ENCODE measurements around the gene RUNX3. TPM values are rescaled to one million over a fixed set of nuclear protein-coding genes. Genes with fewer than 3 reads are reported as not detected.

Gene RUNX3
- polyA plus RNA-seq, 1 donor (not counting 4 experiments of a cell fraction or from before 2014, with no cell fraction given), result not detected

GRCh38 chr1:24903955-24904730 is 25.9 kb downstream of the RUNX3 start:
- dilution Hi-C loops (cut with MboI; ENCODE audit: extremely low pct_ligation_motif_present, low sequenced_read_pairs), result no loop called here
- peaks cover 7% of the 10 kb centered on the region for H3K27me3 ChIP-seq (ENCODE audit: control insufficient read depth, extremely low read depth, insufficient read depth, low read length)

GRCh38 chr1:24903560-24903954 is 26.5 kb downstream of the RUNX3 start:
- TF ChIP-seq CTCF (optimal IDR thresholded peaks at IDR 0.05 in 1 of 3, IDR thresholded peaks at IDR 0.05 in 1 of 3, conservative IDR thresholded peaks at IDR 0.05 in 1 of 3; ENCODE audit: extremely low read depth in 1 of 3, insufficient read depth in 2 of 3, low read length in 3 of 3) (no peak), EZH2 (IDR thresholded peaks at IDR 0.05; ENCODE audit: low read length) (no peak)
- Histone ChIP-seq H3K9me1 (ENCODE audit: control insufficient read depth, extremely low read depth, insufficient read depth, low read length) (no peaks in the 10 kb centered on the region), H3K36me3 (ENCODE audit: control insufficient read depth in 2 of 2, extremely low read depth in 1 of 2, insufficient read depth in 2 of 2, low read length in 2 of 2) (no peaks in the 10 kb centered on the region), H3K27me3 (ENCODE audit: control insufficient read depth, extremely low read depth, insufficient read depth, low read length) (peaks cover 12% of the 10 kb centered on the region), H3K79me2 (ENCODE audit: control insufficient read depth, insufficient read depth, low read length) (no peaks in the 10 kb centered on the region), H3K4me2 (ENCODE audit: control insufficient read depth, extremely low read depth, insufficient read depth, low read depth, low read length) (no peak overlapping the region), H3K9ac (ENCODE audit: control insufficient read depth, extremely low read depth, insufficient read depth, low read length) (no peak overlapping the region), H3K4me3 (ENCODE audit: control insufficient read depth in 2 of 3, extremely low read depth in 1 of 3, insufficient read depth in 2 of 3, low read depth in 1 of 3, low read length in 3 of 3) (no peak overlapping the region), H2AFZ (ENCODE audit: control insufficient read depth, low read length) (no peak overlapping the region), H3K4me1 (ENCODE audit: control insufficient read depth, extremely low read depth, insufficient read depth, low read length) (no peaks in the 10 kb centered on the region), H3K9me3 (ENCODE audit: control insufficient read depth, low read depth, low read length) (no peaks in the 10 kb centered on the region), H3K27ac (ENCODE audit: control insufficient read depth, insufficient read depth, low read length) (no peak overlapping the region), H4K20me1 (ENCODE audit: control insufficient read depth, extremely low read depth, insufficient read depth, low read length) (no peaks in the 10 kb centered on the region)
- no peak for DNase-seq (ENCODE audit: low read depth, low spot score)
- dilution Hi-C loops (cut with MboI; ENCODE audit: extremely low pct_ligation_motif_present, low sequenced_read_pairs), result no loop called here
- no peak for FAIRE-seq

More at GRCh38 chr1:24903955-24904730, 25.9 kb downstream of the RUNX3 start:
- no peaks in the 10 kb centered on the region for H3K4me1 ChIP-seq (ENCODE audit: control insufficient read depth, extremely low read depth, insufficient read depth, low read length)
- no peaks in the 10 kb centered on the region for H4K20me1 ChIP-seq (ENCODE audit: control insufficient read depth, extremely low read depth, insufficient read depth, low read length)
- H3K9me3 ChIP-seq (ENCODE audit: control insufficient read depth, low read depth, low read length), result no peaks in the 10 kb centered on the region
- H2AFZ ChIP-seq (ENCODE audit: control insufficient read depth, low read length), result no peak overlapping the region
- H3K36me3 ChIP-seq (ENCODE audit: control insufficient read depth in 2 of 2, extremely low read depth in 1 of 2, insufficient read depth in 2 of 2, low read length in 2 of 2), result no peaks in the 10 kb centered on the region
- H3K27ac ChIP-seq (ENCODE audit: control insufficient read depth, insufficient read depth, low read length), result no peak overlapping the region
- H3K9me1 ChIP-seq (ENCODE audit: control insufficient read depth, extremely low read depth, insufficient read depth, low read length), result no peaks in the 10 kb centered on the region
- no peak overlapping the region for H3K9ac ChIP-seq (ENCODE audit: control insufficient read depth, extremely low read depth, insufficient read depth, low read length)
- TF ChIP-seq EZH2 (IDR thresholded peaks at IDR 0.05; ENCODE audit: low read length), result no peak
- TF ChIP-seq CTCF (optimal IDR thresholded peaks at IDR 0.05 in 1 of 3, IDR thresholded peaks at IDR 0.05 in 1 of 3, conservative IDR thresholded peaks at IDR 0.05 in 1 of 3; ENCODE audit: extremely low read depth in 1 of 3, insufficient read depth in 2 of 3, low read length in 3 of 3), result no peak
- no peaks in the 10 kb centered on the region for H3K79me2 ChIP-seq (ENCODE audit: control insufficient read depth, insufficient read depth, low read length)
- FAIRE-seq (no peak), DNase-seq (ENCODE audit: low read depth, low spot score) (no peak)
- no peak overlapping the region for H3K4me3 ChIP-seq (ENCODE audit: control insufficient read depth in 2 of 3, extremely low read depth in 1 of 3, insufficient read depth in 2 of 3, low read depth in 1 of 3, low read length in 3 of 3)
- no peak overlapping the region for H3K4me2 ChIP-seq (ENCODE audit: control insufficient read depth, extremely low read depth, insufficient read depth, low read depth, low read length)

Data from keratinocyte (primary cell).